ENCODE results near the gene GLDC. TPM values are rescaled to one million over a fixed set of nuclear protein-coding genes. Genes with fewer than 3 reads are reported as not detected.

GLDC gene
- total RNA-seq, 1 donor from 2014 or later = 37.4 TPM

- Mint-ChIP-seq H3K4me1 (peaks cover 13% of the 10 kb centered on the region), H3K4me3 (no peak overlapping the region), H3K27ac (ENCODE audit: unreplicated experiment) (no peak overlapping the region), H3K36me3 (ENCODE audit: low read depth) (peaks cover 7% of the 10 kb centered on the region), H3K9me3 (no peaks in the 10 kb centered on the region), H3K27me3 (ENCODE audit: low read depth) (no peaks in the 10 kb centered on the region)
- DNase-seq (ENCODE audit: low read depth, low spot score) = no peak
- TF ChIP-seq, protein P1, sequence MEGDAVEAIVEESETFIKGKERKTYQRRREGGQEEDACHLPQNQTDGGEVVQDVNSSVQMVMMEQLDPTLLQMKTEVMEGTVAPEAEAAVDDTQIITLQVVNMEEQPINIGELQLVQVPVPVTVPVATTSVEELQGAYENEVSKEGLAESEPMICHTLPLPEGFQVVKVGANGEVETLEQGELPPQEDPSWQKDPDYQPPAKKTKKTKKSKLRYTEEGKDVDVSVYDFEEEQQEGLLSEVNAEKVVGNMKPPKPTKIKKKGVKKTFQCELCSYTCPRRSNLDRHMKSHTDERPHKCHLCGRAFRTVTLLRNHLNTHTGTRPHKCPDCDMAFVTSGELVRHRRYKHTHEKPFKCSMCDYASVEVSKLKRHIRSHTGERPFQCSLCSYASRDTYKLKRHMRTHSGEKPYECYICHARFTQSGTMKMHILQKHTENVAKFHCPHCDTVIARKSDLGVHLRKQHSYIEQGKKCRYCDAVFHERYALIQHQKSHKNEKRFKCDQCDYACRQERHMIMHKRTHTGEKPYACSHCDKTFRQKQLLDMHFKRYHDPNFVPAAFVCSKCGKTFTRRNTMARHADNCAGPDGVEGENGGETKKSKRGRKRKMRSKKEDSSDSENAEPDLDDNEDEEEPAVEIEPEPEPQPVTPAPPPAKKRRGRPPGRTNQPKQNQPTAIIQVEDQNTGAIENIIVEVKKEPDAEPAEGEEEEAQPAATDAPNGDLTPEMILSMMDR (conservative IDR thresholded peaks at IDR 0.05) = no peak
These were observed 35.5 kb downstream of the GLDC start for GRCh38 chr9:6610073-6610472.

DNA sequence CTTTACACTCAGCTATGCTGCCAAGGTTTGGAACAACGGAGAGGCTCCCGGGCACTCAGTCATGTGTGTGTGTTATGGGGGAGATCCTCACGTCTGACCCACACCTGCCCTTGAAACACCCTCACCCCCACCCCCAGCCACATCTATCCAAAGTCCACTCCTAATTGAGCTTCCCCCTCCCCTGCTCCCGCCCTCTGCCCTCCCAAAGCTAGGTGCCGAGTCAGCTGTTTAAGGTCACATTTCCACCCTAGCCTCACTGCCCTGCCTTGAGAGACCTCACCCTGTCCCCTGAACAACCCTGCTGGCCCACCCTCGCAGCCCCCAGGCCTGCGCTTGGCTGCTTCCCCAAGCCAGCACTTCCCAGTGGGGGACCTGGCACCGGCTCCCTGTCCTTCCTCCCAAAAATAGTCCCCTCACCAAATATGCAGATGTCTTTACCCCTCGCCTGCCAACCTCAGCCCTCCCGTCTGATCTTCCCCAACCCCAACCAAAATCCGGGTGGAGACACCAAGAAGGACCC is 36.0 kb downstream of the GLDC start:
- Mint-ChIP-seq H3K4me1 (peaks cover 13% of the 10 kb centered on the region), H3K9me3 (no peaks in the 10 kb centered on the region), H3K4me3 (no peak overlapping the region), H3K36me3 (ENCODE audit: low read depth) (peaks cover 7% of the 10 kb centered on the region), H3K27ac (ENCODE audit: unreplicated experiment) (no peak overlapping the region), H3K27me3 (ENCODE audit: low read depth) (no peaks in the 10 kb centered on the region)
- TF ChIP-seq, protein P1 (conservative IDR thresholded peaks at IDR 0.05) = no peak
- no peak for DNase-seq (ENCODE audit: low read depth, low spot score)

GRCh38 chr9:6605202-6605601 is 40.3 kb downstream of the GLDC start:
- TF ChIP-seq, protein P1 (conservative IDR thresholded peaks at IDR 0.05) = no peak
- Mint-ChIP-seq H3K27me3 (ENCODE audit: low read depth) (no peaks in the 10 kb centered on the region), H3K27ac (ENCODE audit: unreplicated experiment) (no peak overlapping the region), H3K4me1 (peaks cover 4% of the 10 kb centered on the region), H3K4me3 (no peak overlapping the region), H3K36me3 (ENCODE audit: low read depth) (peaks cover 6% of the 10 kb centered on the region), H3K9me3 (no peaks in the 10 kb centered on the region)
- DNase-seq (ENCODE audit: low read depth, low spot score) = no peak

DNA sequence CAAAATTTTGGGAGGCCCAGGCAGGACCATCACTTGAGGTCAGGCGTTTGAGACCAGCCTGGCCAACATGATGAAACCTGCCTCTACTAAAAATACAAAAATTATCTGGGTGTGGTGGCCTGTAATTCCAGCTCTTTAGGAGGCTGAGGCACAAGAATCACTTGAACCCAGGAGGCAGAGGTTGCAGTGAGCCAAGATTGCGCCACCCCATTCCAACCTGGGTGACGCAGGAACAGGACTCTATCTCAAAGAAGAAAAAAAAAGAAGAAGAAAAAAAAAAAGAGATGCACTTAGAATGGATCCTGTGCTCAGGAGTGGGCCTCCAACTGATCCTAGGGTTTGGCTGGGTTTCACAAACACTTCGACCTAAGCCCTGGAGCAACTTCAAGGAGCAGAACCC is 45.1 kb downstream of the GLDC start:
- no peak for DNase-seq (ENCODE audit: low read depth, low spot score)
- H3K36me3 Mint-ChIP-seq (ENCODE audit: low read depth) = peaks cover 2% of the 10 kb centered on the region
- no peaks in the 10 kb centered on the region for H3K27me3 Mint-ChIP-seq (ENCODE audit: low read depth)
- no peak overlapping the region for H3K27ac Mint-ChIP-seq (ENCODE audit: unreplicated experiment)
- no peaks in the 10 kb centered on the region for H3K9me3 Mint-ChIP-seq
- no peak overlapping the region for H3K4me3 Mint-ChIP-seq
- peaks cover 9% of the 10 kb centered on the region for H3K4me1 Mint-ChIP-seq
- TF ChIP-seq, protein P1 (conservative IDR thresholded peaks at IDR 0.05) = no peak

DNA sequence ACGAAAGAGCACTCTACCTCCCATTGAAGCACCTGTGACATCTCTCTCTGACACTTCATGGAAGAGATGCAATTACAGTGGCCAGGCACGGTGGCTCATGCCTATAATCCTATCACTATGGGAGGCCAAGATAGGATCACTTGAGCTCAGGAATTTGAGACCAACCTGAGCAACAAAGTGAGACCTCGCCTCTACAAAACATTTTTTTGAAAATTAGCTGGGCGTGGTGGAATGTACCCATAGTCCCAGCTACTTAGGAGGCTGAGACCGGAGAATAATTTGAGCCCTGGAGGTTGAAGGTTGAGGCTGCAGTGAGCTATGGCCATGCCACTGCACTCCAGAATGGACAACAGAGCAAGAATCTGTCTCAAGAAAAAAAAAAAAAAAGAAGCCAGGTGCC is 45.5 kb downstream of the GLDC start:
- TF ChIP-seq, protein P1 (conservative IDR thresholded peaks at IDR 0.05) = no peak
- H3K4me3 Mint-ChIP-seq = no peak overlapping the region
- no peaks in the 10 kb centered on the region for H3K9me3 Mint-ChIP-seq
- peaks cover 7% of the 10 kb centered on the region for H3K4me1 Mint-ChIP-seq
- no peak overlapping the region for H3K27ac Mint-ChIP-seq (ENCODE audit: unreplicated experiment)
- H3K36me3 Mint-ChIP-seq (ENCODE audit: low read depth) = peaks cover 2% of the 10 kb centered on the region
- DNase-seq (ENCODE audit: low read depth, low spot score) = no peak
- H3K27me3 Mint-ChIP-seq (ENCODE audit: low read depth) = no peaks in the 10 kb centered on the region

Data from neural crest cell (in vitro differentiated cells).